PFSK-1 (cell line): Measurements from ENCODE around the gene ANKAR.

ENCODE experiments used
- FOXP2 ChIP-seq: optimal IDR thresholded peaks from 2 replicates; pipeline ENCODE3; 2011; ENCODE audit warnings: borderline replicate concordance, control low read depth, inconsistent platforms; ENCODE audit not compliant: insufficient read depth; ENCODE audit errors: extremely low read length, extremely low read depth
- POLR2AphosphoS5 ChIP-seq: IDR thresholded peaks from 2 replicates; pipeline ENCODE4 v1.6.1; 2012; ENCODE audit warnings: low read depth, mild to moderate bottlenecking, control low read depth, low read length, moderate library complexity
- REST ChIP-seq, 2 experiments: IDR thresholded peaks; 2 replicates each; pipeline versions ENCODE4 v1.6.1 to v1.8.0; 2011 to 2012; ENCODE audit warnings: low read depth in 2 of 2, low read length in 2 of 2, control low read depth in 1 of 2, inconsistent platforms in 1 of 2, mild to moderate bottlenecking in 1 of 2, moderate library complexity in 1 of 2; ENCODE audit not compliant: insufficient read depth in 1 of 2
- SIN3A ChIP-seq: IDR thresholded peaks from 2 replicates; pipeline ENCODE4 v1.6.1; 2012; ENCODE audit warnings: mild to moderate bottlenecking, low read length, moderate library complexity, borderline replicate concordance; ENCODE audit not compliant: insufficient read depth
- TAF1 ChIP-seq: IDR thresholded peaks from 2 replicates; pipeline ENCODE4 v1.6.1; 2012; ENCODE audit warnings: low read length, control low read depth, borderline replicate concordance; ENCODE audit not compliant: insufficient read depth

Gene ANKAR

DNA sequence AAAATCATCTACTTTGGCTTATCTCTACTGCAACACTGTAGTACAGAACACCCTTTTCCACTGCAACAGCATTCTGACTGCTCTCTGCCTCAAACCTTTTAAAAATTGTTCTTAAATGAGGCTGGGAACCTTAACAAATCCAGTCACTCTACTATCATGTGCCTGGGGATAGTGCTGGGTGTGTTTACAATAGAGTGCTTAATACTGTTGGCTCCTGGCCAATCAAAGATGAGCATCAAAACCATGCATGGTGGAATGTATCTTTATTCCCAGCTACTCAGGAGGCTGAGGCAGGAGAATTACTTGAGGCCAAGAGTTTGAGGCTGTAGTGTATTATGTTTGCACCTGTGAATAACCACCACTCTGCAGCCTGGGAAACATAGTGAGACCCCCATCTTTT is 7.4 kb downstream of the ANKAR start:
- TF ChIP-seq TAF1 (no peak), FOXP2 (no peak), SIN3A (no peak), REST (IDR thresholded peaks at IDR 0.05; ENCODE audit: insufficient read depth in 1 of 2, low read depth in 2 of 2, low read length in 2 of 2) (no peak), POLR2AphosphoS5 (no peak)

DNA sequence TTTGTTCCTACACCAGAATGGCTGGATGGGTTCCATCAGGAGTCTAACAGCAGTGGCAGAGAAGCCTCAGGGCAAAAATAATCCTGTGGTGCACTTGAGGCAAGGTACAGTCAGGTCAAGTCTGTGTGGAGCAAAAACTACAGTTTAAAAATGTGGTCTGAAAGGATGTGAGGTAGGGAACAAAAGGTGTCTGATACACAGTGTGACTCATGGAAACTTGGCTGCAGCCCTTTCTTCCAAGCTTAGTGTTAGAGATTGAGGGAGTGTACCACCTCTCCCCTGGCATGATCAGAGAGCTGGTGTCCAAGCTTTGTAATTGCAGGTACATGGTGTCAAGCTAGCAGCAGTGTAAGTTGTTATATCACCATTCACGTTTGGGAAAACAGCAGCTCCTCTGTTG is 8.9 kb downstream of the ANKAR start:
- TF ChIP-seq POLR2AphosphoS5 (no peak), SIN3A (no peak), TAF1 (no peak), FOXP2 (no peak), REST (IDR thresholded peaks at IDR 0.05; ENCODE audit: insufficient read depth in 1 of 2, low read depth in 2 of 2, low read length in 2 of 2) (no peak)

- TF ChIP-seq FOXP2 (no peak), REST (IDR thresholded peaks at IDR 0.05; ENCODE audit: insufficient read depth in 1 of 2, low read depth in 2 of 2, low read length in 2 of 2) (no peak), SIN3A (no peak), TAF1 (no peak), POLR2AphosphoS5 (no peak)
These were observed 10.3 kb downstream of the ANKAR start for GRCh38 chr2:189684811-189685210.

- TF ChIP-seq POLR2AphosphoS5 (no peak), SIN3A (no peak), REST (IDR thresholded peaks at IDR 0.05; ENCODE audit: insufficient read depth in 1 of 2, low read depth in 2 of 2, low read length in 2 of 2) (no peak), FOXP2 (no peak), TAF1 (no peak)
These were observed 11.2 kb downstream of the ANKAR start for GRCh38 chr2:189685540-189686229.

DNA sequence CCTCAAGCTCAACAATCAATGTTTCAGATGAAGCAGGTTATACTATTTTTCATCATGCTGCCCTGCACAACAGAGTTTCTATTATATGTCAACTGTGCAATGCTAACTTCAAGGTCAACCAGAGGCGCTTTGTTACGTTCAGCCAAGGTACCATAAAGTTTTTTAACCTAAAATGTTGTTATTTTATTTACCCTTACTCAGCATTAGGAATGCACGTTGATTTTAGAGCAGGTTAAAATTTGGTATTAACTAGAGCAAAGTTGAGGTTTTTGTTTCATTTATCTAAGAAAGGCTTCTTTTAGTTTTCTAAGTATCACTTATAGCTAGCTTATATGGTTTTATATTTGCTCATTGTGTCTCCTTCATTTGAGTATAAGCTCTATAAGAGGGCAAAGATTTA is 21.8 kb downstream of the ANKAR start:
- TF ChIP-seq TAF1 (no peak), SIN3A (no peak), REST (IDR thresholded peaks at IDR 0.05; ENCODE audit: insufficient read depth in 1 of 2, low read depth in 2 of 2, low read length in 2 of 2) (no peak), FOXP2 (no peak), POLR2AphosphoS5 (no peak)
